CD14-positive monocyte (primary cell): ENCODE measurements around the gene PLCH1. TPM values are rescaled to one million over a fixed set of nuclear protein-coding genes. Genes with fewer than 3 reads are reported as not detected.
A peak's percentile ranks its signal among the peaks of the same experiment; 100 is the strongest.

Experiments used
- DNase-seq, 3 donors: peaks; one replicate each; pipeline ENCODE4 v3.0.0-alpha.2; 2011 to 2022
- H2AFZ ChIP-seq: 2 replicates; pipeline ENCODE4 v1.6.0; 2012; ENCODE audit warnings: mild to moderate bottlenecking, low read depth, low read length, inconsistent platforms; ENCODE audit not compliant: insufficient read depth, poor library complexity, severe bottlenecking
- H3K27ac ChIP-seq, 2 donors: 1 replicate in 1 of 2; 2 replicates in 1 of 2; pipeline ENCODE4 v1.5.1; 2012 to 2013; ENCODE audit warnings: low read length in 2 of 2, control low read depth in 1 of 2, inconsistent platforms in 1 of 2, low read depth in 1 of 2, mild to moderate bottlenecking in 1 of 2
- H3K27me3 ChIP-seq, 2 donors: one replicate each; pipeline versions ENCODE4 v1.6.0 to v1.6.1; 2011 to 2013; ENCODE audit warnings: low read length in 2 of 2; ENCODE audit not compliant: control insufficient read depth in 2 of 2, insufficient read depth in 2 of 2
- H3K36me3 ChIP-seq, 2 donors: replicated peaks in 1 of 2; 1 replicate in 1 of 2; 2 replicates in 1 of 2; pipeline versions ENCODE4 v1.5.1 to v1.6.1; 2012 to 2013; ENCODE audit warnings: low read length in 2 of 2, control low read depth in 1 of 2, inconsistent platforms in 1 of 2, mild to moderate bottlenecking in 1 of 2; ENCODE audit not compliant: insufficient read depth in 2 of 2, control insufficient read depth in 1 of 2
- H3K4me1 ChIP-seq, 2 donors: 1 replicate in 1 of 2; 2 replicates in 1 of 2; pipeline versions ENCODE4 v1.5.1 to v1.6.1; 2012 to 2013; ENCODE audit warnings: low read length in 2 of 2, control low read depth in 1 of 2, inconsistent platforms in 1 of 2, mild to moderate bottlenecking in 1 of 2, moderate library complexity in 1 of 2; ENCODE audit not compliant: insufficient read depth in 2 of 2, control insufficient read depth in 1 of 2
- H3K4me2 ChIP-seq: replicated peaks from 2 replicates; pipeline ENCODE3; 2012; ENCODE audit warnings: low read length, moderate library complexity, mild to moderate bottlenecking; ENCODE audit not compliant: poor library complexity, severe bottlenecking; ENCODE audit errors: extremely low read depth
- H3K4me3 ChIP-seq, 3 experiments: fragments of 200-600 bp in 1 of 3; sonication (generic) in 1 of 3; replicated peaks in 1 of 3; 1 replicate in 2 of 3; 2 replicates in 1 of 3; pipeline ENCODE4 v1.5.1; 2011 to 2013; ENCODE audit warnings: low read length in 3 of 3, mild to moderate bottlenecking in 3 of 3, control low read depth in 2 of 3, low read depth in 2 of 3, inconsistent platforms in 1 of 3, moderate library complexity in 1 of 3
- H3K79me2 ChIP-seq: 2 replicates; pipeline ENCODE4 v1.6.0; 2012; ENCODE audit warnings: mild to moderate bottlenecking, control low read depth, inconsistent platforms, low read length, moderate library complexity; ENCODE audit not compliant: insufficient read depth
- H3K9ac ChIP-seq: 2 replicates; pipeline ENCODE4 v1.6.0; 2017; ENCODE audit warnings: low read length, mild to moderate bottlenecking; ENCODE audit not compliant: insufficient read depth, poor library complexity, severe bottlenecking
- H3K9me3 ChIP-seq, 2 donors: replicated peaks in 1 of 2; 1 replicate in 1 of 2; 2 replicates in 1 of 2; pipeline versions ENCODE4 v1.5.1 to v1.6.1; 2012 to 2013; ENCODE audit warnings: low read length in 2 of 2, control low read depth in 1 of 2; ENCODE audit not compliant: control insufficient read depth in 1 of 2, insufficient read depth in 1 of 2
- H4K20me1 ChIP-seq: 2 replicates; pipeline ENCODE4 v1.6.0; 2012; ENCODE audit warnings: mild to moderate bottlenecking, low read length, control low read depth, moderate library complexity; ENCODE audit not compliant: insufficient read depth
- H3K27ac Mint-ChIP-seq, 7 donors: one replicate each; pipeline ENCODE4 v1.8.0; 2020; ENCODE audit warnings: mild to moderate bottlenecking in 7 of 7, mixed read lengths in 7 of 7, moderate library complexity in 6 of 7, inconsistent platforms in 2 of 7
- H3K27me3 Mint-ChIP-seq, 3 donors: one replicate each; pipeline ENCODE4 v1.8.0; 2021 to 2022; ENCODE audit warnings: low read depth in 3 of 3, mild to moderate bottlenecking in 3 of 3, mixed read lengths in 3 of 3, moderate library complexity in 3 of 3, inconsistent platforms in 1 of 3
- H3K36me3 Mint-ChIP-seq, 2 donors: one replicate each; pipeline ENCODE4 v1.8.0; 2020; ENCODE audit warnings: mixed read lengths in 2 of 2, inconsistent platforms in 1 of 2, mild to moderate bottlenecking in 1 of 2
- H3K4me1 Mint-ChIP-seq: one replicate; pipeline ENCODE4 v1.8.0; 2020; ENCODE audit warnings: mild to moderate bottlenecking, mixed read lengths
- H3K4me3 Mint-ChIP-seq, 2 donors: one replicate each; pipeline ENCODE4 v1.8.0; 2020; ENCODE audit warnings: mild to moderate bottlenecking in 2 of 2, mixed read lengths in 2 of 2, moderate library complexity in 1 of 2
- H3K9me3 Mint-ChIP-seq, 7 donors: one replicate each; pipeline ENCODE4 v1.8.0; 2020 to 2022; ENCODE audit warnings: mixed read lengths in 7 of 7, mild to moderate bottlenecking in 6 of 7, moderate library complexity in 6 of 7, inconsistent platforms in 2 of 7
- CTCF ChIP-seq: fragments of 200-600 bp; IDR thresholded peaks from one replicate; pipeline ENCODE4 v1.8.0; 2022; ENCODE audit warnings: antibody characterized with exemption, mild to moderate bottlenecking
- WGBS: methylation state at CpG from one replicate; pipeline ENCODE4 v1.1.5; 2013; ENCODE audit warnings: missing lambda C conversion rate; ENCODE audit not compliant: insufficient coverage; 5-methylcytosine and 5-hydroxymethylcytosine counted together
- intact Hi-C, 2 donors: fragments of 100-400 bp; cut with micrococcal nuclease; formaldehyde crosslinking; loops; one replicate each; pipeline versions ENCODE4 v1.15.0 to v1.15.1; 2023
- polyA plus RNA-seq, 3 donors: library from polyadenylated mRNA; depleted of rRNA in 1 of 3; unstranded in 2 of 3; stranded (reverse) in 1 of 3; fragments of 300-500 nt in 2 of 3; fragments of >200 nt in 1 of 3; fragmentation: Illumina TruSeq in 2 of 3; gene quantifications; 1 replicate in 2 of 3; 2 replicates in 1 of 3; pipeline ENCODE4 v1.2.3, GENCODE V29; 2012 to 2021

PLCH1 gene
- polyA plus RNA-seq, 3 donors: not detected

GRCh38 chr3:155667988-155668387 is 76.9 kb downstream of the PLCH1 start:
- no peak overlapping the region for H3K27ac Mint-ChIP-seq

GRCh38 chr3:155664925-155665695 is 79.8 kb downstream of the PLCH1 start:
- Mint-ChIP-seq H3K9me3 (no peaks in the 10 kb centered on the region), H3K36me3 (no peaks in the 10 kb centered on the region), H3K4me3 (no peak overlapping the region), H3K27me3 (no peaks in the 10 kb centered on the region), H3K27ac (peak overlapping the region in 3 of 7 donors; percentile 34 to 82 (median 53)), H3K4me1 (peaks cover 12% of the 10 kb centered on the region)
- peak overlapping the region; percentile 30 for H2AFZ ChIP-seq
- peak overlapping the region in 1 of 3 experiments; percentile 6 for H3K4me3 ChIP-seq
- intact Hi-C loops: no loop called here
- no peak overlapping the region for H3K9ac ChIP-seq
- peak; percentile 15 to 39 (median 19) for DNase-seq
- no peaks in the 10 kb centered on the region for H3K9me3 ChIP-seq
- no peaks in the 10 kb centered on the region for H3K27me3 ChIP-seq
- peak overlapping the region; percentile 32 for H3K4me2 ChIP-seq
- H3K36me3 ChIP-seq: no peaks in the 10 kb centered on the region
- H3K79me2 ChIP-seq: no peaks in the 10 kb centered on the region
- H3K27ac ChIP-seq: peak overlapping the region in 1 of 2 donors; percentile 27
- peaks cover 5 to 10% of the 10 kb centered on the region in 2 donors for H3K4me1 ChIP-seq
- no peak for TF ChIP-seq CTCF
- WGBS: no CpG with 5 or more reads among the region's 4 CpGs
- H4K20me1 ChIP-seq: no peaks in the 10 kb centered on the region

More at GRCh38 chr3:155667988-155668387, 76.9 kb downstream of the PLCH1 start:
- Histone ChIP-seq H3K79me2 (no peaks in the 10 kb centered on the region), H3K27me3 (no peaks in the 10 kb centered on the region), H3K9ac (no peak overlapping the region), H3K9me3 (no peaks in the 10 kb centered on the region), H2AFZ (no peak overlapping the region), H3K4me3 (no peak overlapping the region), H4K20me1 (no peaks in the 10 kb centered on the region), H3K4me2 (no peak overlapping the region), H3K27ac (no peak overlapping the region), H3K4me1 (peaks cover 5 to 10% of the 10 kb centered on the region in 2 donors), H3K36me3 (no peaks in the 10 kb centered on the region)
- no peaks in the 10 kb centered on the region for H3K36me3 Mint-ChIP-seq
- intact Hi-C loops: no loop called here
- 58% methylated on average over 2 of the region's 2 CpGs for WGBS
- peaks cover 12% of the 10 kb centered on the region for H3K4me1 Mint-ChIP-seq
- no peak for DNase-seq
- H3K9me3 Mint-ChIP-seq: no peaks in the 10 kb centered on the region
- no peak overlapping the region for H3K4me3 Mint-ChIP-seq
- no peak for TF ChIP-seq CTCF
- no peaks in the 10 kb centered on the region for H3K27me3 Mint-ChIP-seq
